Peyer's patch (tissue), 4 donors: Measurements from ENCODE around the gene CORO6. TPM values are rescaled to one million over a fixed set of nuclear protein-coding genes. Genes with fewer than 3 reads are reported as not detected.

ENCODE experiments used
- DNase-seq, 3 donors: peaks; one replicate each; pipeline ENCODE4 v3.0.0-alpha.2; 2017 to 2019
- H3K27ac ChIP-seq, 4 donors: fragments of 200-600 bp; sonication (generic); one replicate each; pipeline ENCODE4 v1.5.1; 2016 to 2019
- H3K27me3 ChIP-seq, 2 donors: fragments of 200-600 bp; sonication (generic); one replicate each; pipeline ENCODE4 v1.5.1; 2019
- H3K36me3 ChIP-seq, 3 donors: fragments of 200-600 bp; sonication (generic); one replicate each; pipeline ENCODE4 v1.5.1; 2016 to 2019
- H3K4me1 ChIP-seq, 4 donors: fragments of 200-600 bp; sonication (generic); one replicate each; pipeline ENCODE4 v1.5.1; 2016 to 2019
- H3K4me3 ChIP-seq, 4 donors: fragments of 200-600 bp; sonication (generic); 1 replicate in 3 of 4; 2 replicates in 1 of 4; pipeline ENCODE4 v1.5.1; 2016 to 2019; ENCODE audit warnings: mild to moderate bottlenecking in 1 of 4
- H3K9me3 ChIP-seq, 4 donors: fragments of 200-600 bp; sonication (generic); one replicate each; pipeline ENCODE4 v1.5.1; 2016 to 2019; ENCODE audit warnings: mild to moderate bottlenecking in 1 of 4
- POLR2A ChIP-seq, 2 donors: fragments of 450-650 bp; IDR thresholded peaks; one replicate each; pipeline ENCODE4 v1.5.1; 2017; ENCODE audit warnings: antibody characterized with exemption in 2 of 2, mild to moderate bottlenecking in 2 of 2, moderate library complexity in 2 of 2
- total RNA-seq, 4 donors: library from RNA; depleted of rRNA; stranded (reverse); fragments of >200 nt; gene quantifications; one replicate each; pipeline ENCODE4 v1.1.0, GENCODE V29; 2016
- TF ChIP-seq, protein P1 (sequence below), 6 experiments: fragments of 450-650 bp in 4 of 6; fragments of 200-600 bp in 2 of 6; sonication (generic) in 1 of 6; IDR thresholded peaks; one replicate each; pipeline ENCODE4 v1.5.1; 2017 to 2019; ENCODE audit warnings: antibody characterized with exemption in 6 of 6, mild to moderate bottlenecking in 3 of 6, moderate library complexity in 1 of 6

Gene CORO6
- total RNA-seq, 4 donors from 2014 or later = 4.0 to 28.9 (median 19.9) TPM

- Histone ChIP-seq H3K27me3 (no peaks in the 10 kb centered on the region), H3K27ac (peak overlapping the region; percentile 6 to 59 (median 44)), H3K36me3 (no peaks in the 10 kb centered on the region), H3K4me1 (peaks cover 5 to 55% (median 45%) of the 10 kb centered on the region in 4 donors), H3K9me3 (peaks cover 0 to 4% (median 0%) of the 10 kb centered on the region in 4 donors), H3K4me3 (peak overlapping the region; percentile 32 to 53 (median 43))
- TF ChIP-seq, protein P1, sequence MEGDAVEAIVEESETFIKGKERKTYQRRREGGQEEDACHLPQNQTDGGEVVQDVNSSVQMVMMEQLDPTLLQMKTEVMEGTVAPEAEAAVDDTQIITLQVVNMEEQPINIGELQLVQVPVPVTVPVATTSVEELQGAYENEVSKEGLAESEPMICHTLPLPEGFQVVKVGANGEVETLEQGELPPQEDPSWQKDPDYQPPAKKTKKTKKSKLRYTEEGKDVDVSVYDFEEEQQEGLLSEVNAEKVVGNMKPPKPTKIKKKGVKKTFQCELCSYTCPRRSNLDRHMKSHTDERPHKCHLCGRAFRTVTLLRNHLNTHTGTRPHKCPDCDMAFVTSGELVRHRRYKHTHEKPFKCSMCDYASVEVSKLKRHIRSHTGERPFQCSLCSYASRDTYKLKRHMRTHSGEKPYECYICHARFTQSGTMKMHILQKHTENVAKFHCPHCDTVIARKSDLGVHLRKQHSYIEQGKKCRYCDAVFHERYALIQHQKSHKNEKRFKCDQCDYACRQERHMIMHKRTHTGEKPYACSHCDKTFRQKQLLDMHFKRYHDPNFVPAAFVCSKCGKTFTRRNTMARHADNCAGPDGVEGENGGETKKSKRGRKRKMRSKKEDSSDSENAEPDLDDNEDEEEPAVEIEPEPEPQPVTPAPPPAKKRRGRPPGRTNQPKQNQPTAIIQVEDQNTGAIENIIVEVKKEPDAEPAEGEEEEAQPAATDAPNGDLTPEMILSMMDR (IDR thresholded peaks at IDR 0.05) = no peak
- peak in 1 of 2 donors; percentile 48 for TF ChIP-seq POLR2A (IDR thresholded peaks at IDR 0.05)
- peak; percentile 89 to 95 (median 90) for DNase-seq
Observed at GRCh38 chr17:29615492-29616299, 7.0 kb downstream of the CORO6 start.

GRCh38 chr17:29615048-29615385 is 7.7 kb downstream of the CORO6 start:
- Histone ChIP-seq H3K4me1 (peaks cover 5 to 55% (median 45%) of the 10 kb centered on the region in 4 donors), H3K27ac (peak overlapping the region in 3 of 4 donors; percentile 32 to 59 (median 40)), H3K36me3 (no peaks in the 10 kb centered on the region), H3K4me3 (peak overlapping the region; percentile 32 to 53 (median 43)), H3K9me3 (peaks cover 0 to 4% (median 0%) of the 10 kb centered on the region in 4 donors), H3K27me3 (no peaks in the 10 kb centered on the region)
- TF ChIP-seq, protein P1 (IDR thresholded peaks at IDR 0.05) = peak in 1 of 6 experiments; percentile 7
- TF ChIP-seq POLR2A (IDR thresholded peaks at IDR 0.05) = no peak
- DNase-seq = peak in 2 of 3 donors; percentile 61 to 82

DNA sequence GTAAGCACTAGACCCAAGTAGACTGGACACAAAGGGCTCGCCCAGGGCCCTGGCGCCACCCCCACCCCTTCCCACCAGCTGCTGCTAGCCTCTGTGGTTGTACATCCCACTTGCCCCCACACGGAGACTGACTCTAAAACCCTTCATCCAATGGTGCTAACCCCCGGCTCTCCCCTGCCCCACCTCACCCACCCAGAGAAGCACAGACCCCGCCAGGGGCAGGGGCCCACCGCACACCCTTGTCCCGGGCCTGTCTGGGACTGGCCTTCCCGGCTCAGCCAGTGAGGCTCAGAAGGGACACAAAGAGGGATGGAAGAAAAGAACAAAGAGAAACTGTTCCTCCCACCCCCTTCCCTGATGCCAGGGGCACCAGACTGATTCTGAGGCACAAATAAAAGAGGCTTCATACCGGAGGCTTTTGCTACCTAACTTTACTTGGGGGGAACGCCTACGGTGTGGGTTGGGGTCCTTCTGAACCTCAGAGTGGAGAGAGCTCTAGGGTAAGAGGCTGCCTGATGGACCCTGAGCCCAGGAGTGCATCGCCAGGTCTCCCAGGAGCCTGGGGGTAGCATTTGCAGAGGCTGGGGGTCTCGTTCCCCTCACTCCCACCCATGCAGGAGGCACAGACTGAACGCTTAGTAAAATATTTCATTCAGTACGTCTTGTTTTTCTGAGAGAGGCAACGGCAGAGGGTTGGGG is 8.2 kb downstream of the CORO6 start:
- Histone ChIP-seq H3K36me3 (no peaks in the 10 kb centered on the region), H3K4me3 (no peak overlapping the region), H3K27me3 (no peaks in the 10 kb centered on the region), H3K9me3 (peaks cover 0 to 4% (median 0%) of the 10 kb centered on the region in 4 donors), H3K27ac (no peak overlapping the region), H3K4me1 (peaks cover 5 to 55% (median 45%) of the 10 kb centered on the region in 4 donors)
- TF ChIP-seq, protein P1 (IDR thresholded peaks at IDR 0.05) = no peak
- no peak for TF ChIP-seq POLR2A (IDR thresholded peaks at IDR 0.05)
- DNase-seq = no peak

- TF ChIP-seq, protein P1 (IDR thresholded peaks at IDR 0.05) = no peak
- TF ChIP-seq POLR2A (IDR thresholded peaks at IDR 0.05) = no peak
- Histone ChIP-seq H3K9me3 (peaks cover 0 to 4% (median 0%) of the 10 kb centered on the region in 4 donors), H3K4me1 (peaks cover 5 to 55% (median 45%) of the 10 kb centered on the region in 4 donors), H3K27me3 (no peaks in the 10 kb centered on the region), H3K4me3 (peak overlapping the region; percentile 30 to 46 (median 36)), H3K27ac (peak overlapping the region in 1 of 4 donors; percentile 50), H3K36me3 (no peaks in the 10 kb centered on the region)
- no peak for DNase-seq
Observed at GRCh38 chr17:29613856-29614255, 8.9 kb downstream of the CORO6 start.

GRCh38 chr17:29613352-29613837 is 9.3 kb downstream of the CORO6 start:
- peak overlapping the region in 1 of 4 donors; percentile 50 for H3K27ac ChIP-seq

More at GRCh38 chr17:29613352-29613837, 9.3 kb downstream of the CORO6 start:
- no peaks in the 10 kb centered on the region for H3K36me3 ChIP-seq
- H3K9me3 ChIP-seq = peaks cover 0 to 4% (median 0%) of the 10 kb centered on the region in 4 donors
- DNase-seq = peak; percentile 88 to 98 (median 97)
- H3K27me3 ChIP-seq = no peaks in the 10 kb centered on the region
- peaks cover 5 to 52% (median 45%) of the 10 kb centered on the region in 4 donors for H3K4me1 ChIP-seq
- no peak for TF ChIP-seq POLR2A (IDR thresholded peaks at IDR 0.05)
- TF ChIP-seq, protein P1 (IDR thresholded peaks at IDR 0.05) = peak; percentile 84 to 93 (median 90)
- peak overlapping the region; percentile 30 to 46 (median 36) for H3K4me3 ChIP-seq
